NK-92 (cell line): ENCODE data around the gene AIMP2.
"Not testable (repeated sequence)": the region's sequence is repeated elsewhere in the genome, so short reads cannot be mapped to it uniquely, and the experiment has no call there.

ENCODE experiments used
- DNase-seq: peaks from one replicate; lab custom pipeline; 2025; ENCODE audit not compliant: unreplicated experiment; lab: John Stamatoyannopoulos, UW

The AIMP2 gene

DNA sequence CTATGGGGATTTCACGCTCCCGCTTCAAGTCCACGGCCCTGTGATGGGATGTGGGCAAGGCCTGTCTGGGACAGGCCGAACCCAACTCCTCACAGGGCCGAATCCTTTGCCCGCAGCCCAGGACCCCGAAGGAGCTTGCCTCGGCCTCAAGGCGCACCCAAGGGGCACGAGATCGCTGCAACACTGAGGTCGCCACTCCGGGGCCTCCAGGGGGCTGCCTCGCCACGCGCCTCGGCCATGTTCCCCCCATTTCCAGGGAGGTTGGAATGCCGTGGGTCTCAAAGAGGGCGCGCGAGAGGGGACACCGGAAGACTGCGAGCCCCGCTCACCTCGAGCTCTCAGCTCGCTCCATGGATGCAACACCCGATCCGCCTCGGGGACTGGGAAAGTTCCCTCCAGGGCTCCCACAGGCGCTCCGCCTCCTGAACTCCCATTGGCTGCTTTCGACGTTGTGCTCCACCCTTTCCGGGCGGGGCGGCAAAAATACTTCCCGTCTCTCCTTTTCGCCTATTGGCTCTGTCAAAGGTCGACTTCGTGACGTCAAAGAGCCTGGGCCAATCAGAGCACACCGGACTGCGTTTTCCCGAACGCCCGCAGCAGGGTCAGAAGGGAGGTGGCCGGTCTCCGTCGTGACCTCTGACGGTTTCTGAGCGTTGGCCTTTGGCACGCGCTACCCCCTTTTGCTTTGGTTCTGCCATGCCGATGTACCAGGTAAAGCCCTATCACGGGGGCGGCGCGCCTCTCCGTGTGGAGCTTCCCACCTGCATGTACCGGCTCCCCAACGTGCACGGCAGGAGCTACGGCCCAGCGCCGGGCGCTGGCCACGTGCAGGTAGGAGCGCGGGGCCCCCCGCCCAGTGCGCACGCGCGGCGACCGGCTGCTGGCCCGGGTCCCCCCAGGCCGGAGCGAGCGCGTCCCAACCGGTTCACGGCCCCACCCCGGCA is at the start of gene AIMP2, which contains the start of gene PMS2:
AIMP2 (plus strand) TSS at position 605 of the 944 bp plus-strand sequence; CDS start at position 697, 92 bp downstream.
PMS2 (minus strand) TSS at position 382 of the 944 bp plus-strand sequence; CDS start at position 352, 30 bp downstream.
- DNase-seq: peak; percentile 74

DNA sequence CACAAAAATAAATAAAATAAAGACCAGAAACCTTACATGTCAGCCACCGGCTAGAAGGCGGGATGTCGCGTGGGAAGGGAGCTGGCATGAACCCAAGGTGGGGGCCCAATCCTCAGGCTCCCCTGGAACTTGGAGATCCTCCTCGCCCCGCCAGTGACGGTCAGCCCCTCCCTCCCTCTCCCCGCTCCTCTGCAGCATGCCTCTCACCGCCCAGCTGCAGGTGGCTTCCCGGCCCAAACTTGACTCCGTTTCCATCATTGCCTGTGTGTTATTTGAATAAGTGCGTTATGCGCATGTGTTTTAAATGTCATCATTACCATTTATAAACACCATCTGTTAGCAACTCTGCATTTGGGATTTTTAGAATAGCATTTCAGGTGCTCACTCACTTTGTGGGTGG is 45.9 kb upstream of the AIMP2 start:
- not testable (repeated sequence) for DNase-seq

DNA sequence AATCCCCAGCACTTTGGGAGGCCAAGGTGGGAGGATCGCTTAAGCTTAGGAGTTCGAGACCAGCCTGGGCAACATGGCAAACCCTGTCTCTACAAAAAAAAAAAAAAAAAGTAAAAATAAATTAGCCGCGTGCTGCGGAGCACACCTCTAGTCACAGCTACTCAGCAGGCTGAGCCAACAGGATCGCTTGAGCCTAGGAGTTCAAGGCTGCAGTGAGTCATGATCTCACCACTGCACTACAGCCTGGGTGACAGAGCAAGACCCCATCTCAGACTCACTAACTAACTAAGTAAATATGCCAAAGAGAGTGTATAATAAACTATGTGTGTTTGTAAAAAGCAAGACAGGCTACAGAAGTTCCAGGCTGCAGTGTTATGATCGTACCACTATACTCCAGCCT is 45.3 kb upstream of the AIMP2 start:
- not testable (repeated sequence) for DNase-seq

DNA sequence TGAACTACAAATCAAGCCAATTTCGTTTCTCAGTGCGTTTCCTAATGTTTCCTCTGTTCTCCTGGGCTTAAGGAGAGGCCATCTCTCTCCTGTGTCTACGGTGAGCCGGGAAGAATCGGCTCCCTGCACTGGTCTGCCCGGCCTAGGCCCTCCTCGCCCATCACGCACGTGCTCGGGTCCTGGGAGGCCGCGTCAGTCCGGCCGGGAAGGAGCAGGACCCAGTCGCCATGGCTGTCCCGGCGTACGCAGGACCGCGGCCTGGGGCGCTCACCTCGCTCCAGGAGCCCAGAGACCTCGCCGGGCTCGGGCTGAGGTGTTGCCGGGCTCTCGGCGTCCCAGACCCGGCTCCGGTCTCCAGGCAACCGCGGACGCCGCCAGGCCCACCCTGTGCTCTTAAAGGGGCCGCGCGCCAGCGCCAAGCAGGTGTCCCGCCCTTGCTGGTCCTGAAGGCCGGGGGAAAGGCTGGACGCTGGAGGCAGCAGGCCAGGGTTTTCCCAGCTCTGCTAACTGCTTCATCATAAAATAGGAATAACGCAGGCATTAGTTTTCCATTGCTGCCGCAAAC is 38.6 kb upstream of the AIMP2 start, which contains the start of gene RSPH10B:
RSPH10B (minus strand) TSS at position 343 of the 565 bp plus-strand sequence. CDS start 3,573 bp downstream, outside the sequence.
- DNase-seq: not testable (repeated sequence)

DNA sequence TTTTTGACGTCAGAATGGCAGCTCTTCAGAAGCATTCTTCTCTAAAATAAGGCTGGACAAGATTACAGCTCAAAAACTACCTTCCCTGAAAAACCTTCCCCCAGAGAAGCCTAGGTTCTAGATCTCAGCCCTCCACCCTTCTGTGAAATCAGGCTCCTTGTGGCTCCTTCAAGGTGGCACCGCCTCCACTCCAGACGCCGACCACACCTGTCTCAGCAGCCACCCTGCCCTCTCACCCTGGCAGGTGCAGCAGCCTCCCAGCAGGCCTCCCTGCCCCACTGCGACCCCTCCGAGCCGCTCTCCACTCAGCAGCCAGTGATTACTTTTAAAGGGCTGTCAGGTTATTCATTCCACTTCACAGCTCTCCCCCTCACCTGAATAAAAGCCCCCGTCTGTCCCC is 35.5 kb upstream of the AIMP2 start:
- not testable (repeated sequence) for DNase-seq

DNA sequence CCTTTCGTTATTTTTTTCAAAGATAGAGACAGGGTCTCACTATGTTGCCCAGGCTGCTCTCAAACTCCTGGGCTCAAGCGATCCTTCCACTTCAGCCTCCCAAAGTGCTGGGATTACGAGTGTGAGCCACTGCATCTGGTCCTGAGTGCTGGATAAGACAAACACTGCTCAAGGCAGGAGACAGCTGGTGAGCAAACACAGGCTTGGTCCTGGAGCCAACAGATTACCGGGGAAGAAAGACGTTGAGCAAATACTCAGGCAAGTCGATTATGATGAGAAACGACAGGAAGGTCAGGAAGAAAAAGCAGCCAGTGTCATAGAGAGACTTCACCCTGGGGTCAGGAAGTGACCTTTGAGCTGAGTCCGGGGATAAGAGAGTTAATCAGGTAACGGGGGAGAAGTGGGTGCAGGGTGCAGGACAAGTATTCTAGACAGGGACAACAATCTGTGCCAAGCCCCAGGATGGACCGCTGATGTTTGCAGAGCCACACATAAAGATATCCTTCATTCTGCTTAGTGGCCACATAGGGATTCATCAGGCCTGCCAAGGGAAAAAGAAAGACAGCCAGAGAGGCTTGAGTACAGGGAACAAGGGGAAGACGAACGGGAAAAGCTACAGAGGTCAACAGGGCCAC is 29.3 kb upstream of the AIMP2 start:
- not testable (repeated sequence) for DNase-seq

DNA sequence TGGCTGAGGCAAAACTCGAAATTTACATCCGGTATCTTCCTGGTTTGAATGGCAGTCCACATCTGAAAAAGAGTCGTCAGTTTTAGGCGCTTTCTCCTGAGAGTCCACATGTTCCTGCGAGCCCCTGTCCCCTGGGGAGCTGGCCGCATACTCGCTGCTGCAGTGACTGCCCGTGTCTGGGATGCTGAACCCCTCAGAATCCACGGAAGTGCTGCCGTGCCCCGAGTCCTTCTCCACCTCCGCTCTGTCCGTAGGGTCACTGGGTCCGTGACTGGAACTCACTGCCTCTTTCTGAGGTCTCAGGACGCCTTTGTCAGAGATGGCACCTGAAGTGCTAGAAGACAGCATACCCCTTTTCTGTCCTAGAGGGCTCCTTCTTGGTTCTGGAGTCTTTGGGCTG is 22.0 kb upstream of the AIMP2 start:
- DNase-seq: not testable (repeated sequence)

DNA sequence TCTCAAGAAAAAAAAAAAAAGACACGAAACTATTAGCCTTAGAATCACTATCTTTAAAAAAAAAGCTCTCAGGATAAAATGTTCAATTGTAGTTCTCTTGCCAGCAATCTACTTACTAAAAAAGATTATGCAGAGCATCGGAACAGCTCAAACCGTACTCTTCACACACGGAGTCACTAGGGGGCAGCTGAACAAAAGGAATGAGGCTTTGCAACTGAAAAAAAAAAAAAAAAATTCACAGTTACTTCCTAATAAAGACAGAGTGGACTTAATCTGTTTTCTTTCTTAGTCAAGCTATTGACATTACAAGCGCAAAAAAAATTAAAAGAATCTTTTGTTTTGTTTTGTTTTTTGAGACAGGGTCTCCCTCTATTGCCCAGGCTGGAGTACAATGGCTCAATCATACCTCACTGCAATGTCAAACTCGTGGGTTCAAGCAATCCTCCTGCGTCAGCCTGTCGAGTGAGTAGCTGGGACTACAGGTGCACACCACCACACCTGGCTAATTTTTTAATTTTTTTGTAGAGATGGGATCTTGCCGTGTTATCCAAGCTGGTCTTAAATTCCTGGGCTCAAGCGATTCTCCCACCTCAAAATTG is 11.8 kb upstream of the AIMP2 start:
- DNase-seq: no peak

DNA sequence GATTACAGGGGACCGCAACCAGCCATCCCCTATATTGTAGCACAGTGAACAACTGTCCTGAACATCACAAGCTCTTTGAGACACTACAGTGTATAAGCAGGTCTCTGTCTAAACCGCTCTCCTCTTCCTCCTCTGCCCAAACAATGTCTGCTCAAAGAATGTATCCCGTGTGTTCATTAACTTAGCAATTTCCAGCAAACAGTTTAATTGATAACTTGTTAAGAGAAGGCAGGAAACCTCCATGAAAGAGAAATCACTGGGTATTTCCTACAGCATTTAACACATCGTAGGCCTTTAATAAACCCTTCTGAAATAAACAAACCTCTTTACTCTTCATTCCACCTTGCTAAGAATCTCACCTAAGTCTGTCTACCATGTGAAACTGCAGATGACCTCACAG is 1.7 kb upstream of the AIMP2 start:
- no peak for DNase-seq

DNA sequence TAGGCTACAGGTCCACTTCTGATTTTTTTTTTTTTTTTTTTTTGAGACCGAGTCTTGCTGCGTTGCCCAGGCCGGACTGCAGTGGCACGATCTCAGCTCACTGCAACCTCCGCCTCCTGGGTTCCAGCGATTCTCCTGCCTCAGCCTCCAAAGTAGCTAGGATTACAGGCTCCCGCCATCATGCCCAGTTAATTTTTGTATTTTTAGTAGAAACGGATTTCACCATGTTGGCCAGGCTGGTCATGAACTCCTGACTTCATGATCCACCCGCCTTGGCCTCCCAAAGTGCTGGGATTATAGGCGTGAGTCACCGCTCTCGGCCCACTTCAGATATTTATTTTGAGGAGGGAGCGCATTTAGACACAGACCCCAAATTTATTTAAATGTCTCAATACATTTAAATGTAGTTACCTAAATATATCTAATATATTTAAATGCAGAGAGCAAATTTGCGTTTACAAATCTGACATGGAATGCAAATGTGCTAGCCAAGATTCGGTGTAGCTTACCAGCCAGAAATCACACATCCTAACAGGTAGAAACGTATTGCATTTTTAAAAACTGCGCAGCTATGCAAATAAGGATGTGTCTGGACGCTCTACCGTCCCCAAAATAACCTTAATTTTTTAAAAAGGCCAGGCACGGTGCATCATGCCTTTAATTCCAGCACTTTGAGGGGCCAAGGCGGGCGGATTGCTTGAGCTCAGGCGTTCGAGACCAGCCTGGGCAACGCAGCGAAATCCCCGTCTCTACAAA is 1.1 kb upstream of the AIMP2 start:
- not testable (repeated sequence) for DNase-seq

DNA sequence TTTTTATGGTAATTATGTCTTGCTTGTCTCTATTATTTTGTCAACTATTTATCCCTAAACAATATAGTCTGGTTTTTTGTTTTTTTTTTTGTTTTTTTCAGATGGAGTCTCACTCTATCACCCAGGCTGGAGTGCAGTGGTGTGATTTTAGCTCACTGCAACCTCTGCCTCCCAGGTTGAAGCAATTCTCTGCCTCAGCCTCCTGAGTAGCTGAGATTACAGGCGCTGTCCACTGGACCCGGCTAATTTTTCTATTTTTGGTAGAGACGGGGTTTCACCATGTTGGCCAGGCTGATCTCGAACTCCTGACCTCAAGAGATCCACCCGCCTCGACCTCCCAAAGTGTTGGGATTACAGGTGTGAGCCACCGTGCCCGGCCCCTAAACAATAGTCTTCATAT is 1.3 kb downstream of the AIMP2 start:
- not testable (repeated sequence) for DNase-seq

DNA sequence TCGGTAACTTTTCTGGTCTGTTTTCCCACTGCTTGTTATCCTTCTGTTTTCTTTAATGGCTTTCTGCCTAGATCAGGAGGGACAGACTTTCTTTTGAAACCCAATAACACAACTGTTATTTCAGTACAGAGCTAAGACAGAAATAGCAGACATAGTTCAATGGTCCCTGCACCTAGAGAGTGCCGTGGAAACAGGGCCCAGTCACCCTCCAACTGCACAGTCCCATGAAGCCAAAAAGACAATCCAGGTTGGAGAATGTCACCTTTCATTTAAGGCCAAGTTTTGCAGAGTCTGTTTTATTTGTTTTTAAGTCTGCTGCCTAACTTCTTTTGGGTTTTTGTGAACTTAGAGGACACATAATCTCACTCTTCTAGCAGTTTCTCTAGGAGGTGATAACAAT is 2.5 kb downstream of the AIMP2 start:
- no peak for DNase-seq

DNA sequence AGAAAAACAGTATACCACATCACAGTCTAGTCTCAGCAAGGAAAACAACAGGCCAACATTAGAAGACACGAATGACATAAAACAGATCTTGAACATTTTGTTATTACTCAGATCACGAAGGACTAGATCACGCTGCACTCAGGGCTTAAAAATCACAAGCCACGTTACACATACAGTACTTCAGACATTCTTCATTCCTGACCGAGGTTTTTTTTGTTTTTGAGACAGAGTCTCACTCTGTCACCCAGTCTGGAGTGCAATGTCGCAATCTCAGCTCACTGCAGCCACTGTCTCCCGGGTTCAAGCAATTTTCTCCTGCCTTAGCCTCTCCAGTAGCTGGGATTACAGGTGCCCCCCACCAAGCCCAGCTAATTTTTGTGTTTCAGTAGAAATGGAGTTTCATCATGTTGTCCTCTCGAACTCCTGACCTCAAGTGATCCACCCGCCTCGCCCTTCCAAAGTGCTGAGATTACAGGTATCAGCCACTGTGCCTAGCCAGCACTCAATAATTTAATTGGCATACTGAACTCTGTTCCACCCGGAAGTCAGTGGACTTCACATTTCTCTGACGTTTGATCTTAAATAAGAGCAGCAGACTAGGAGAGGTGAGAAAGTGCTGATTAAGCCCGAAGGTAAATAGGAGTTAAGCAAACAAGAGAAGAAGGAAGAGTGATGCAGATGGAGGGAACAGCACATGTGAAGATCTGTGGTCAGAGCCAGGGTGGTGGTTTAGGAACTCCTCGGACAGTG is 3.5 kb downstream of the AIMP2 start:
- DNase-seq: no peak

DNA sequence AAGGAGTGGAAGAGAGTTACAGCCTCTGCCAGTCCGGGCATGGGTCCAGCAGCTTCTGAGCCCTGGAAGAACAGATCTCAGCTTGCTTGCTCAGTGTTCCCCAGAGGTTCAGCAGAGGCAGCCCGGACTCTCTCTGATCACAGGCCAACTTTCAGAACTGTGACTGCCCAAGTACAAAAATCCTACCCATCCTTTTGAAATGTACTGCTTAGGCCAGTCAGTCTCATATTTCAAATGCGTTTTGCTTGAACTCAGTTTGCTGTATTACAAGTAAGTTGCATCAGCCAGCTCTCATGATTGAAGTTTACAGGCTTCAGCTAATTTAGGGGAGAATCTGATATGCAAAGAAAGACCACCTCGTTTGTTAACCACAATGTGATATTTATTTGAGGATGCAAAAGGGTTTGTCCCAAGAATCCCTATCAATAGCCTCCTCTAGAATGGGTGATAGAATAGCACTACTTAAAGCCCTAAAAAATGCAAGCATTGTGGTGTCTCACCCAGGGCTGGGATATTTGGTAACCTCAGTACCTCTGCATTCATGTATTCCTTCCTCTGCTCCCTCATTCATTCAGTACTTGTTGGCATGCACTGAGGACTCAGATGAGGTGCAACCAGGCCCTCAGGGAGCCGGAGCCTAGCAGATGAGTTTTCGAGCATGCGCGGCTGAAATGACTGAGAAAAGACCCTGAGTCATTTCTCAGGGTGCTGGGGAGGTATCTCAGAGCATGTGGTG is 7.0 kb downstream of the AIMP2 start:
- DNase-seq: no peak

DNA sequence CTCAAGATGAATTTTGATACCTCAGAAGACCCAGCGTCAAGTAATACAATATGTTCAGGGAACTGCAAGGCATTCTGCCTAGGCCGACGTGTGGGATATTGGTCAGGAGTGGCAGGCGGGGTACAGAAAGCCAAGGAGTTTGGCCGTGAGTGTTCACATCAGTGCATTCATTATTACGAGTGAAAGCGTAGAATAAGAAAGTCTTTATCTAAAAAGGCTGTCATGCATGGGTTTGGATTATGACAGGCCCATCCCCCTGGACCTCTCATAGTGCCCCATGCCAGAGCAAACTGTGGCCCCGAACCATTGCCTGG is 7.5 kb downstream of the AIMP2 start:
- no peak for DNase-seq

DNA sequence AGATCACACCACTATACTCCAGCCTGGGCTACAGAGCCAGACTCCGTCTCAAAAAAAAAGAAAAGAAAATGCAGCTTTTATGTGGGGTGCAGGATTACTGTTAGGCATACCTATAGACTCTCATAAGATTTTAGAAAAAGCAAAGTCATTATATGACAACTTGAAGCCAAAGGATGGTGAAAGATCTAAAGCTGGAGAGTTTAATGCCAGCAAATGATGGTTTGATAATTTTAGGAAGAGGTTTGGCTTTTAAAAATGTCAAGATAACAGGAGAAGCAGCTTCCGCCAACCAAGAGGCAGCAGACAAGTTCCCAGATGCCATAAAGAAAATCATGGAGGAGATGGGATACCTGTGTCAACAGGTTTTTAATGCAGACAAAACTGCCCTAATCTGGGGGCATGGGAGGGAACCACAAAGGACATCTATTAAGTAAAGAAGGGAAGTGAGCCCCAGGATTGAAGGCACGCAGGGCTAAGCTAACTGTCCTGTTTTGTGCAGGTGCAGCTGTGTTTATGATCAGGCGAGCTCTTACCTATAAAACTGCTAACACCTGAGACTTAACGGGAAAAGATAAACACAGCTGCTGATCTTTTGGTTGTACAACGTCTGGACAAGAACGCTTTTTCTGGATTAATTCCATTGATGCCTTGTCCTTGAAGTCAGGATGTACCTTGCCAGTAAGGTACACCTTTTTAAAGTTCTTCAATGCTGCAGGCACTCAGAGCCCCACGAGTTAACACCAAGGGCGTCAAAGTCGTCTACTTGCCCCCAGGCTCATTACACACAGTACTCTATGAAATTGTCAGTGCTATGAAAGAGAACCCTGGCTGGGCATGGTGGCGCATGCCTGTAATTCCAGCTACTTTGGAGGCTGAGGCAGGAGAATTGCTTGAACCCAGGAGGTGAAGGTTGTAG is 11.6 kb downstream of the AIMP2 start:
- DNase-seq: no peak

DNA sequence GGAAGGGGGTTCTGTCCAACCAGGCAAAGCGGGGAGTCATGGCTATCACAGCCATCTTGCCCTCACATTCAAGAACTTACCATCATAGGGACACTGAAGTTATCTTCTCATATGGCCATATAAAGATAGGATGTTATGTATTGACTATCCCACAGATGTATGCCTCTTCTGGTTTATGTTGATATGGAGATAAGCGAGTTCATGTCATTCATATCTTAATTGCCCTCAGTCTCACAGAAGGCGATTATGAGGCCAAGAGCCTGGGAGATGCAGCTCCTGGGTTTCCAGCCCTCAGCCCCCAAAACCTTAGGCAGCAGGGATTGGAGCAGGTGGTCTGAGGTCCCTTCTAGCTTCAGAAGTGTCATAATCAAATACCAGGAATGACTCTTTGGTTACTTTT is 13.6 kb downstream of the AIMP2 start:
- no peak for DNase-seq

DNA sequence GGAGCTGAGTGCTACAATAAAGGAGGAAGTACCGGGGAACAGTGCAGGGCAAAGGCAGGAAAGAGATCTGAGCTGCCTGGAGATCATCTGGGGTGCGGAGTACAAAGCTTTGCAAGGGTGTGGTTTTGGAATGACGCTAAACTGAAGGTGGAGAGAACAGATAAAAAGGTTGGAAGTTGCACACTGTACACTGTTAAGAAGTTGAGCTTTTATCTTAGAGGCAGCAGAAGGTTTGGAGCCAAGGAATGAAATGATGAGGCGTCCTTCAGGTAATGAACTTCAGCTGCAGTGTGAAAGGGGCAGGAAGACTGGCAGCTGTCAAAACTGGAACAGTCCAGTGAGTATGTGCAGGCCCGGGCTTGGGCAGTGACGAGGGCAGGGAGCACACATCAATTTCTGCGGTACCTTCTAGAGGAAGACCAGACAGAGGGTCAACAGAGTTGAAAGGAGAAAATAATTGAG is 14.9 kb downstream of the AIMP2 start:
- DNase-seq: no peak
